Nephron progenitor cell (in vitro differentiated cells): Measurements from ENCODE around the gene S100P.
"Not testable (repeated sequence)": the region's sequence is repeated elsewhere in the genome, so short reads cannot be mapped to it uniquely, and the experiment has no call there.

Source experiments
- DNase-seq: peaks from one replicate; pipeline ENCODE4 v3.0.0; 2021
- H3K27ac Mint-ChIP-seq: 2 replicates; pipeline ENCODE4 v1.8.0; 2021; ENCODE audit warnings: mild to moderate bottlenecking, moderate library complexity, mixed read lengths
- H3K27me3 Mint-ChIP-seq: 2 replicates; pipeline ENCODE4 v1.8.0; 2021; ENCODE audit warnings: mild to moderate bottlenecking, low read depth, mixed read lengths; ENCODE audit not compliant: poor library complexity
- H3K36me3 Mint-ChIP-seq: 2 replicates; pipeline ENCODE4 v1.8.0; 2021; ENCODE audit warnings: low read depth, mixed read lengths
- H3K4me1 Mint-ChIP-seq: 2 replicates; pipeline ENCODE4 v1.8.0; 2021; ENCODE audit warnings: mixed read lengths
- H3K4me3 Mint-ChIP-seq: 2 replicates; pipeline ENCODE4 v1.8.0; 2021; ENCODE audit warnings: mild to moderate bottlenecking, moderate library complexity, mixed read lengths
- H3K9me3 Mint-ChIP-seq: 2 replicates; pipeline ENCODE4 v1.8.0; 2021; ENCODE audit warnings: mild to moderate bottlenecking, moderate library complexity, mixed read lengths
- TF ChIP-seq, protein P1 (sequence below): fragments of 200-600 bp; sonication (generic); IDR thresholded peaks from 2 replicates; pipeline ENCODE4 v1.5.0; 2021; ENCODE audit warnings: antibody characterized with exemption

Gene S100P

DNA sequence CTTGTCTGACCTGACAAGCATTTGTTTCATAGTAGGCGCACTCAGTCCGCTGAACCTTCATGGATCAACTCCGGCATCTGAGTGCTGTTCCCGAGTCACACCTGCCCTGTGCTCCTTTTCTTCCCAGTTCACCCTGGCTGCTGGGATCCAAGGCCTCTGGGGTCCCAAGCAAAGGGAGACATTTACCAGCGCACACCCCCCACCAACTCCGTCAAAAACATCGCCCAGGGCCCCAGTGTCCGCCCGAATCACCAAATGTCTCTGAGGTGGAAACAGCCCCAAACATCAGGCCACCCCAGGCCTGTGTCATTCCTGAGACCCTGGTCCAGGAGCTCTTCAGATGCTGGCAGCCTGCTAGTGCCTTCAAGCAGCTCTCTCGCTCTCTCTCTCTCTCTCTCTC is 27.4 kb downstream of the S100P start:
- TF ChIP-seq, protein P1, sequence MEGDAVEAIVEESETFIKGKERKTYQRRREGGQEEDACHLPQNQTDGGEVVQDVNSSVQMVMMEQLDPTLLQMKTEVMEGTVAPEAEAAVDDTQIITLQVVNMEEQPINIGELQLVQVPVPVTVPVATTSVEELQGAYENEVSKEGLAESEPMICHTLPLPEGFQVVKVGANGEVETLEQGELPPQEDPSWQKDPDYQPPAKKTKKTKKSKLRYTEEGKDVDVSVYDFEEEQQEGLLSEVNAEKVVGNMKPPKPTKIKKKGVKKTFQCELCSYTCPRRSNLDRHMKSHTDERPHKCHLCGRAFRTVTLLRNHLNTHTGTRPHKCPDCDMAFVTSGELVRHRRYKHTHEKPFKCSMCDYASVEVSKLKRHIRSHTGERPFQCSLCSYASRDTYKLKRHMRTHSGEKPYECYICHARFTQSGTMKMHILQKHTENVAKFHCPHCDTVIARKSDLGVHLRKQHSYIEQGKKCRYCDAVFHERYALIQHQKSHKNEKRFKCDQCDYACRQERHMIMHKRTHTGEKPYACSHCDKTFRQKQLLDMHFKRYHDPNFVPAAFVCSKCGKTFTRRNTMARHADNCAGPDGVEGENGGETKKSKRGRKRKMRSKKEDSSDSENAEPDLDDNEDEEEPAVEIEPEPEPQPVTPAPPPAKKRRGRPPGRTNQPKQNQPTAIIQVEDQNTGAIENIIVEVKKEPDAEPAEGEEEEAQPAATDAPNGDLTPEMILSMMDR, result no peak
- Mint-ChIP-seq H3K36me3 (peaks cover 6% of the 10 kb centered on the region), H3K27me3 (peaks cover 2% of the 10 kb centered on the region), H3K4me1 (peaks cover 32% of the 10 kb centered on the region), H3K27ac (no peak overlapping the region), H3K4me3 (no peak overlapping the region), H3K9me3 (no peaks in the 10 kb centered on the region)
- DNase-seq, result no peak

DNA sequence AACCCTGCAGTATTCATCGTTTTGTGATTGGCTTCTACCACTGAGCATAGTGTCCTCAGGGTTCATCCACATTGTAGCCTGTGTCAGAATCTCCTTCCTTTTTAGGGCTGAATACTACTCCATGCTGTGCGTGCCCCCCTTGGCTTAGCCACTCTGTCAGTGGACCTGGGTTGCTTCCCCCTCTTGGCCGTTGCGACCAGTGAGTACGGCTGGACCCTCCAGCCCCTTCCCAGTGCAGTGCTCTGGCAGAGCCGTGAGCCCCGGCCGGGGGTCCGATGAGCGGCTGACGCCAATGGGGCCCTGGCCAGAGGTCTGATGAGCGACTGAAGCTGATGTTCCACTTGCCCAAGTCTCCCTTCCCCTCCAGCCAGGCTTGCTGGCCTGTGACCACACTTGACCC is 29.2 kb downstream of the S100P start:
- TF ChIP-seq, protein P1, result no peak
- DNase-seq, result no peak
- Mint-ChIP-seq H3K4me1 (peaks cover 32% of the 10 kb centered on the region), H3K27ac (no peak overlapping the region), H3K4me3 (no peak overlapping the region), H3K9me3 (no peaks in the 10 kb centered on the region), H3K27me3 (peaks cover 2% of the 10 kb centered on the region), H3K36me3 (peaks cover 6% of the 10 kb centered on the region)

DNA sequence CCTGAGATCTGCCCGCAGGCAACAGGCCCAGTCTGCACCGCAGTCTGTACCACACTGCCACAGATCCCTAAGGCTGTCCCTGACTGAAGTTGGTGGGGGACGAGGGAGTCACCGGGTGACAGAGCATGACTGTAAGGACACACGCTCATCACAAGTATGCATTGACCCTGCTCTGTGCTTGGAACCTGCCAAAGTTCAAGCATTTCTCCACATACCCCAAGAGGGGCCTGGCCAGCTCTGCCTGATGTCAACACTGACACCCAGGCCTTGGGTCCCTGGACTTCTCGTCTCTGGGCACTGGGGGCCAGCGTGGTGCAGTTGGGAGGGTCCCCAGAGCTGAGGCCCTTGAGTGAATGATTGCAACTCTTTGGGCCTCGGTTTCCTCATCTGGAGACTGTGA is 30.2 kb downstream of the S100P start:
- Mint-ChIP-seq H3K4me3 (no peak overlapping the region), H3K9me3 (no peaks in the 10 kb centered on the region), H3K27ac (no peak overlapping the region), H3K4me1 (peaks cover 34% of the 10 kb centered on the region), H3K27me3 (peaks cover 2% of the 10 kb centered on the region), H3K36me3 (peaks cover 4% of the 10 kb centered on the region)
- DNase-seq, result no peak
- TF ChIP-seq, protein P1, result no peak

DNA sequence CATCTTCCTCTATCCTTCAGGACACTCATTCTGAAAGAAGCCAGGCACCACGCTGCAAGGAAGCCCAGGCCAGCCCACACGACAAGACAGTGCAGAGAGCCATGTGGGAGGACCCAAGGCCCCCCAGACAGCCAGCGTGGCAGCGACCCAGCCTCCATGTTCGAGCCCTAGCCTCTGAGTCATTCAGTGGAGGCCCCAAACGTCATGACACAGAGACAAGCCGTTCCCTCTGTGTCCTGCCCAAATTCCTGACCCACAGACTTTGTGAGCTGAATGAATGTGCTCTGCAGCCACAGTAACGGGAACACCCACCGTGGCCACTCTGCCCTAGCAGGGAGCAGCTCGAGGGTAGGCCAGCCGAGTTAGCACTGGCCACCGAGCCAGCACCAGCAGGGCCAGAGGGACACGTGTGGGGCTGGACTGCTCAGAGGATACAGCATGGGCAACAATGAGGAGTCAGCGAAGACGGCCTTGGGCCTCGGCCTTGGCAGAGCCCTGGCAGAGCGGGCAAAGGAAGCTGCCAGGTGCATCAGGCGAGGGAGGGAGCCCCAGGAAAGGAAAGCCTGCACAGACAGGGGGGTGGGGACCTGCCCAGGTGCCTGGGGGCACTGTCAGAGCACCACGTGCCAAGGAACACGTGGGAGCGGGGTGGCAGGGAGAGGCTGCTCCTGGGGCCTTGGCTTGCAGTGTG is 30.9 kb downstream of the S100P start:
- peak overlapping the region; percentile 29 for H3K27ac Mint-ChIP-seq

DNA sequence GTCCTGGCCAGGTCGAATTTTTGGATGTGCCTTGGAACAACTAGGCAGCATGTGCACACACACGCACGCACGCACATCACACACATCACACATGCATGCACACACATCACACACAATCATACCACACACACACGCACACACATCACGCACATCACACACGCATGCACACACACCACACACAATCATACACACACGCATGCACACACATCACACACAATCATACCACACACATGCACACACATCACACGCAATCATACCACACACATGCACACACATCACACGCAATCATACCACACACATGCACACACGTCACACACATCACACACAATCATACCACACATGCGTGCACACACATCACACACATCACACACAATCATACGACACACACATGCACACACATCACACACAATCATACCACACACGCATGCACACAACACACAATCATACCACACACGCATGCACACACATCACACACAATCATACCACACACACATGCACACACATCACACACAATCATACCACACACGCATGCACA is 31.8 kb downstream of the S100P start:
- H3K4me3 Mint-ChIP-seq, H3K36me3 Mint-ChIP-seq, H3K9me3 Mint-ChIP-seq, H3K27ac Mint-ChIP-seq, H3K27me3 Mint-ChIP-seq, DNase-seq: not testable (repeated sequence)
- H3K4me1 Mint-ChIP-seq, result peaks cover 26% of the 10 kb centered on the region

More for the DNA sequence above, 30.9 kb downstream of the S100P start:
- Mint-ChIP-seq H3K4me3 (no peak overlapping the region), H3K4me1 (peaks cover 30% of the 10 kb centered on the region), H3K36me3 (no peaks in the 10 kb centered on the region), H3K27me3 (no peaks in the 10 kb centered on the region), H3K9me3 (no peaks in the 10 kb centered on the region)
- no peak for DNase-seq
- TF ChIP-seq, protein P1, result no peak

DNA sequence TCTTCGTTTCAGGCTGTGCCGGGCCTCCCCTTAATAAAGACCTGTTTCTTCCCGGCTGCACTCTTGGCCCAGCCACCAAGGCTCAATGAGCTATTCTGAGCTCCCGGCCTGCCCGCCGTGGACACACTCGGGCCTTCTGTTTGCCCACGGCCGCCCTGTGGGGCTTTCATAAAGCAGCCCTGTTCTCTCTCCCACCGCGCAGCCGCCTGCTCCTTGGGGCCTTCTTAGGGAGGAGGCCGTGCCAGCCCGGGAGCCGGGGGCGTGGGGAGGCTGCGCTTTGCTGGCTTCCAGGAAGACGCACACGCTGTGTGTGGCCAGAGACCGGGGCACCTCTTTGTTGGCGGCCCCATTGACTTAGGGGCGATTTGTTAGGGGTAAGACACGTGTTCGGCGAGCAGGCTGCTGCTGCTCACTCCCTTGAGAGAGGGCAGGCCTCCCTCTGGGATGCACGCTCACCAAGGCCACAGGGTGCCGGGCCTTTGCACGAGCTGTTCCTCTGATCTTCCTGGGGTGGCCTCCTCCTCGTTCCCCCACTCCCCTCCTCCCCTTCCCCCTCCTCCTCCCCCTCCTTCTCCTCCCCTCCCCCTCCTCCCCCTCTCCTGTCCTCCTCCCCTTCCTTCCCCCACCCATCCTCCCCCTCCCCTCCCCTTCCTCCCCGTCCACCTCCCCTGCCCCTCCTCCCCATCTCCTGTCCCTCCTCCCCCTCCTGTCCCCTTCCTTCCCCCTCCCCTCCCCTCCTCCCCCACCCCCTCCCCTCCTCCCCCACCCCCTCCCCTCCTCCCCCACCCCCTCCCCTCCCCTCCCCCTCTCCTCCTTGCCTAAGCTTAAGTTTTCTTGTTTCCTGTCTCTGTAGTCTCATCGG is 33.6 kb downstream of the S100P start:
- TF ChIP-seq, protein P1, result no peak
- no peaks in the 10 kb centered on the region for H3K9me3 Mint-ChIP-seq
- no peaks in the 10 kb centered on the region for H3K36me3 Mint-ChIP-seq
- peaks cover 4% of the 10 kb centered on the region for H3K27me3 Mint-ChIP-seq
- H3K4me3 Mint-ChIP-seq, result no peak overlapping the region
- DNase-seq, result peak; percentile 57
- peaks cover 31% of the 10 kb centered on the region for H3K4me1 Mint-ChIP-seq
- no peak overlapping the region for H3K27ac Mint-ChIP-seq
